Measurements from ENCODE around the gene FCGR2B. TPM values are rescaled to one million over a fixed set of nuclear protein-coding genes. Genes with fewer than 3 reads are reported as not detected.

Gene FCGR2B
- total RNA-seq, 1 donor from 2014 or later = 14.5 TPM

DNA sequence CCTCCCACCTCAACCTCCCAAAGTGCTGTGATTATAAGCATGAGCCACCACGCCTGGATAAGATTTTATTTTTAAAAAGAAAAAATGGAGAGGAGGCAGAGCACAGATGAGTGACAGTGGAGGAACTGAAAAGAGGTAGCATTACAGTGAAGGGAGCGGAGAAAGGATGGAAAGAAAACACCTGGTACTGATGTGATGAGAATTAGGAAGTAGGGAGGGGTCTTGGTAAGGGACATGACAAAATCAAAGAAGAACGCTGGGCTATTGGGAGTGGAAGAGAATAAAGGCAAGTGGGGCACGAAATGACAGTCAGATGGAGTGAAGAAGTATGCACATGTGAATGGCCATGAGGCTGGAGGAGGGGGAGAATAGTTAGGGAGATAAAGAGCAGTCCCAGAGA lies 46.4 kb downstream of the FCGR2B start:
- no peak overlapping the region for H3K27ac ChIP-seq
- no peaks in the 10 kb centered on the region for H3K27me3 ChIP-seq
- TF ChIP-seq, protein P1, sequence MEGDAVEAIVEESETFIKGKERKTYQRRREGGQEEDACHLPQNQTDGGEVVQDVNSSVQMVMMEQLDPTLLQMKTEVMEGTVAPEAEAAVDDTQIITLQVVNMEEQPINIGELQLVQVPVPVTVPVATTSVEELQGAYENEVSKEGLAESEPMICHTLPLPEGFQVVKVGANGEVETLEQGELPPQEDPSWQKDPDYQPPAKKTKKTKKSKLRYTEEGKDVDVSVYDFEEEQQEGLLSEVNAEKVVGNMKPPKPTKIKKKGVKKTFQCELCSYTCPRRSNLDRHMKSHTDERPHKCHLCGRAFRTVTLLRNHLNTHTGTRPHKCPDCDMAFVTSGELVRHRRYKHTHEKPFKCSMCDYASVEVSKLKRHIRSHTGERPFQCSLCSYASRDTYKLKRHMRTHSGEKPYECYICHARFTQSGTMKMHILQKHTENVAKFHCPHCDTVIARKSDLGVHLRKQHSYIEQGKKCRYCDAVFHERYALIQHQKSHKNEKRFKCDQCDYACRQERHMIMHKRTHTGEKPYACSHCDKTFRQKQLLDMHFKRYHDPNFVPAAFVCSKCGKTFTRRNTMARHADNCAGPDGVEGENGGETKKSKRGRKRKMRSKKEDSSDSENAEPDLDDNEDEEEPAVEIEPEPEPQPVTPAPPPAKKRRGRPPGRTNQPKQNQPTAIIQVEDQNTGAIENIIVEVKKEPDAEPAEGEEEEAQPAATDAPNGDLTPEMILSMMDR (IDR thresholded peaks at IDR 0.05) = no peak
- intact Hi-C loops (cut with DNase I) = no loop called here
- H3K36me3 ChIP-seq = no peaks in the 10 kb centered on the region
- no peak for DNase-seq (ENCODE audit: low spot score in 2 of 2)
- no peaks in the 10 kb centered on the region for H3K9me3 ChIP-seq
- H3K4me1 ChIP-seq = peaks cover 0 to 4% of the 10 kb centered on the region in 2 donors
- H3K4me3 ChIP-seq = no peak overlapping the region

DNA sequence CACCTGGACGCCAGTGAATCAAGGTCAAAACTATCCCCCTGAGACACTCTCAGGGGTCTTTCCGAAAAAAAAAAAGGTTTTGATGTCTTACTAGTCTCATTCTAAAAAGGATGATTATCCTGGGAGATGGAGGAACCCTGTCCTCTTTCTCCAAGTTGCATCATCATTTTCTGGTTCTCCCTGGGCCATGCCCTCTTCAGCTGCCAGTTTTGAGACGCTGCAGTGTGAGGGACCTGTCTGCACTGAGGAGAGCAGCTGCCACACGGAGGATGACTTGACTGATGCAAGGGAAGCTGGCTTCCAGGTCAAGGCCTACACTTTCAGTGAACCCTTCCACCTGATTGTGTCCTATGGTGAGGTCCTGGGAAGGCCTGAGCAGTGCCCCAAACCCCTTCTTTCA lies 47.6 kb downstream of the FCGR2B start:
- Histone ChIP-seq H3K36me3 (no peaks in the 10 kb centered on the region), H3K27me3 (no peaks in the 10 kb centered on the region), H3K27ac (no peak overlapping the region), H3K4me3 (no peak overlapping the region), H3K4me1 (peaks cover 0 to 4% of the 10 kb centered on the region in 2 donors), H3K9me3 (no peaks in the 10 kb centered on the region)
- DNase-seq (ENCODE audit: low spot score in 2 of 2) = no peak
- intact Hi-C loops (cut with DNase I) = no loop called here
- TF ChIP-seq, protein P1 (IDR thresholded peaks at IDR 0.05) = no peak

DNA sequence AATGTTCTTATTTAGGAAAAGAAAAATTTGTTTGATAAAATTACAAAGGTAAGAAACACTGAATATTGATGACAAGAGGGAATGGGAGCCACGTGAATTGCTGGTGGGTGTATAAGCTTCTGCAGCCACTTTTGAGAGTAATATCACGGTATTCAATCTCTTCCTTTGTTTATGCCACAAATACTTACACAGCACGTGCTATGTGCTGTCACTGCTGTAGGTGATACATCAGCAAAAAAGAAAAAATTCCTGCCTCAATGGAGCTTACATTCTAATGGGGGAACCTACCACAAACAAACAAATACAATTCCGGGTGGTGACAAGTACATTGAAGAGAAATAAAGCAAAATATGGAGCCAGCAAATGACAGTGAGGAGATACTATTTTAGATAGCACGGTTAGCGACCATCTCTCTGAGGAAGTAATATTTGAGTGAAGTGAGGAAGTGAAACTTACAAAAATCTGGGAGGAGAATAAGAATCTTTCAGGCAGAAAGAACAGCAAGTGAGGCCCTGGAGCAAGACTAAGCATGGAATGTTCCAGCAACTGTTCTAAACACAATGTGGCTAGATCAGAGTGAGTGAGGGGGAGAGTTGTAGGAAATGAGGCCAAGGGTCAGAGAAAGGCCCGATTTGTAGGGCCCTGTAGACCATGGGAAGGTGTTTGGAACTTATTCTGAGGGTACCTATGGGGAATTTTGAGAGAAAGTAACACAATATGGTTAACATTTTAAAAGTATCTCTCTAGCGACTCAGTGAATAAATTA lies 55.8 kb downstream of the FCGR2B start:
- Histone ChIP-seq H3K36me3 (no peaks in the 10 kb centered on the region), H3K4me1 (no peaks in the 10 kb centered on the region), H3K4me3 (no peak overlapping the region), H3K27ac (no peak overlapping the region), H3K27me3 (no peaks in the 10 kb centered on the region), H3K9me3 (no peaks in the 10 kb centered on the region)
- no peak for DNase-seq (ENCODE audit: low spot score in 2 of 2)
- TF ChIP-seq, protein P1 (IDR thresholded peaks at IDR 0.05) = no peak
- intact Hi-C loops (cut with DNase I) = no loop called here

DNA sequence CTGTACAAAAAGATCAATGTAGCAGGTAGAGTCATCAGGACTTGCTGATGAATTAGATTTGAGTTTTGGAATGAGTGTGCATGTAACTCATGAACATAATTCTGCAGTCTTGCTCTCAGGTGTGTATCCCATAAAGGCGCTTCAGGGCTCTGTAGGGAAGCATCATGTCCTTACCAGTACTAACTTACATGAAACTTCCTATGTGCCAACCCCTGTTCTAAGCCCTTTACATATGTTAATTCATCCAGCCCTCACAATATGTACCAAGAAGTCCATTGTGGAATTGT lies 56.3 kb downstream of the FCGR2B start:
- Histone ChIP-seq H3K4me3 (no peak overlapping the region), H3K27me3 (no peaks in the 10 kb centered on the region), H3K36me3 (no peaks in the 10 kb centered on the region), H3K4me1 (no peaks in the 10 kb centered on the region), H3K27ac (no peak overlapping the region), H3K9me3 (no peaks in the 10 kb centered on the region)
- intact Hi-C loops (cut with DNase I) = no loop called here
- TF ChIP-seq, protein P1 (IDR thresholded peaks at IDR 0.05) = no peak
- DNase-seq (ENCODE audit: low spot score in 2 of 2) = no peak

DNA sequence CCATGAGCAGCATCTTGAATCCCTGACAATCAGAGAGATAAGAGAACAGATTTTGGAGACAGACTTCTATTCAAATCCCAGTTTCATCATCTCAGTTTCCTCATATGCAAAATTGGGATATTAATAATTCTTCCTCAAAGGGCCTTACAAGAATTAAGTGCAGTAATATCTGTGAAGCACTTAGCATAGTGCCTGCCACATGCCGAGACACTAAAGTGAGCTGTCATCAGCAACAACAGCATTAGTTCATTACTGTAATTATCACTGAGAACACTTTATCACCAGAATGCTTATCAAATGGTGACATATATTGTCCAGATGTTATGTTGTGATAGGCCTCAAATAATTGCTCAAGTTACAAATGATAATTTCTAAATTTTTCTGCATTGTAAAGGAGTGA lies 57.5 kb downstream of the FCGR2B start:
- intact Hi-C loops (cut with DNase I) = no loop called here
- Histone ChIP-seq H3K9me3 (no peaks in the 10 kb centered on the region), H3K4me3 (no peak overlapping the region), H3K27me3 (no peaks in the 10 kb centered on the region), H3K27ac (no peak overlapping the region), H3K36me3 (no peaks in the 10 kb centered on the region), H3K4me1 (peaks cover 0 to 4% of the 10 kb centered on the region in 2 donors)
- DNase-seq (ENCODE audit: low spot score in 2 of 2) = no peak
- TF ChIP-seq, protein P1 (IDR thresholded peaks at IDR 0.05) = no peak
